Natural killer cell (primary cell): ENCODE data around the gene KIRREL3. TPM values are rescaled to one million over a fixed set of nuclear protein-coding genes. Genes with fewer than 3 reads are reported as not detected.

Source experiments
- ATAC-seq, 3 donors: fragments of 150-1000 bp in 2 of 3; fragments of 200-7000 bp in 1 of 3; cut with Tn5 transposase; 1 replicate in 1 of 3; 2 replicates in 2 of 3; pipeline ENCODE4 v1.10.0; 2021; ENCODE audit warnings: mild to moderate bottlenecking in 2 of 3, moderate library complexity in 2 of 3
- DNase-seq, 2 donors: peaks; one replicate each; pipeline versions ENCODE4 v3.0.0 to v3.0.0-alpha.2; 2013 to 2021; ENCODE audit warnings: mixed read lengths in 1 of 2
- H3K27ac ChIP-seq: one replicate; pipeline ENCODE4 v1.5.1; 2013; ENCODE audit warnings: mild to moderate bottlenecking, low read length
- H3K27me3 ChIP-seq: one replicate; pipeline ENCODE4 v1.6.1; 2013; ENCODE audit warnings: low read length; ENCODE audit not compliant: control insufficient read depth, insufficient read depth
- H3K36me3 ChIP-seq: one replicate; pipeline ENCODE4 v1.6.1; 2013; ENCODE audit warnings: low read length; ENCODE audit not compliant: control insufficient read depth, insufficient read depth
- H3K4me1 ChIP-seq: one replicate; pipeline ENCODE4 v1.6.1; 2013; ENCODE audit warnings: low read length; ENCODE audit not compliant: control insufficient read depth, insufficient read depth
- H3K4me3 ChIP-seq: one replicate; pipeline ENCODE4 v1.5.1; 2013; ENCODE audit warnings: low read length
- H3K9me3 ChIP-seq: one replicate; pipeline ENCODE4 v1.6.1; 2013; ENCODE audit warnings: low read length; ENCODE audit not compliant: control insufficient read depth, insufficient read depth
- H3K27ac Mint-ChIP-seq, 2 donors: one replicate each; pipeline ENCODE4 v1.8.0; 2022; ENCODE audit warnings: mild to moderate bottlenecking in 2 of 2, mixed read lengths in 2 of 2, moderate library complexity in 1 of 2
- H3K27me3 Mint-ChIP-seq, 2 donors: one replicate each; pipeline ENCODE4 v1.8.0; 2022; ENCODE audit warnings: low read depth in 2 of 2, mixed read lengths in 2 of 2
- H3K36me3 Mint-ChIP-seq: one replicate; pipeline ENCODE4 v1.8.0; 2022; ENCODE audit warnings: mixed read lengths
- H3K4me1 Mint-ChIP-seq, 2 donors: one replicate each; pipeline ENCODE4 v1.8.0; 2022; ENCODE audit warnings: mixed read lengths in 2 of 2
- H3K4me3 Mint-ChIP-seq: one replicate; pipeline ENCODE4 v1.8.0; 2022; ENCODE audit warnings: mild to moderate bottlenecking, moderate library complexity, mixed read lengths
- H3K9me3 Mint-ChIP-seq, 2 donors: one replicate each; pipeline ENCODE4 v1.8.0; 2022; ENCODE audit warnings: mixed read lengths in 2 of 2
- CTCF ChIP-seq: fragments of 200-600 bp; IDR thresholded peaks from one replicate; pipeline ENCODE4 v1.8.0; 2022; ENCODE audit warnings: antibody characterized with exemption
- WGBS: methylation state at CpG from one replicate; pipeline ENCODE4 v1.1.7; 2013; ENCODE audit warnings: missing lambda C conversion rate; ENCODE audit not compliant: insufficient coverage; 5-methylcytosine and 5-hydroxymethylcytosine counted together
- intact Hi-C: fragments of 100-400 bp; cut with micrococcal nuclease; formaldehyde crosslinking; loops from one replicate; pipeline ENCODE4 v1.14.2; 2022
- total RNA-seq, 4 donors: library from RNA; stranded (reverse); fragments of 120-200 nt in 1 of 4; gene quantifications; one replicate each; pipeline versions ENCODE4 v1.2.3 to v1.2.4, GENCODE V29; 2013 to 2022

Gene KIRREL3
- total RNA-seq, 3 donors from 2014 or later (not counting 1 experiment from before 2014, with no cell fraction given), result not detected

DNA sequence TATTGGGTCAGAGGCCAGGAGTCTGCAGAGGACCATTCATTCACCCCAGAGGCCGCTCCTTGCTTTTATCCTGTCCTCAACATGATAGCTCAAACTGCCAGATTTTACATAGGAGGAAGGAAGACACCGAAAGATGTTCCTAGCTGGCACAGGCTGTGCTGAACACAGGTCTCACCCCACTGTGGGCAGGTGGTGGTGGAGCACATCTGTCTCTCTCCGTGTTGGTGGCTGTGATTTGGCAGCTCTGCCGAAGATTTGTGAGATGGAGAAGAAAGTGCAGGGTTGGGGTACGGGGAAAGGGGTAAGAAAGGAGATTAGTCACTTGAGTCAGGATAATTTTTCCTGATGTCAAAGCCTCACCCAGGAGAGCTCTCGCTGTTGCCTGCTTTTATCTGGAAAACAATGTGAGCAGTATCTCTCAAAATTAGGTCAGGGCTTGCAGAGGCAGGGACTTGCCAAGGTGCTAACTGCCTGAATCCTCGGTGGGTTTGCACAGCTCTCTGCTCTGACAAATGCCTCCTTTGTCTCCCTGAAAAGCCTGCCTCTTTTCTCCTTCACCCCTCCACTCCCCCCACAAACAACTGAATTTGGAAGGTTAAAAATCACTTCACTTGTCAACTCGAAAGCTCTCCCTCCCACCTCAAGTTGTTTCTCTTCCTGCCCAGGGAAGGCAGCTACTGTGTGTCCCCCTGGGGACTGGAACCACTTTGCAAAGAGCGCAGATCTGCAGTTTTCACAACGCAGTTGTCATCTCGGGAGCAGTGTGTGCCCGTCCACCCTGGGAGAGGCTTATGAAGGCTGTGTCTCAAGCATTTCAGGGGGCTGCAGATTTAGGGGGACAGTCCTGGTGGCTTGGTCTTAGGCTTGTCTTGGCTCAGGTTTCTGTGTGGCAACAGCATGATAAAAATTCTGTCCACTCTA, 345.4 kb downstream of the KIRREL3 start:
- H3K27ac Mint-ChIP-seq, result no peak overlapping the region
- intact Hi-C loops, result no loop called here
- no peaks in the 10 kb centered on the region for H3K9me3 ChIP-seq
- ATAC-seq (no peak), DNase-seq (no peak)
- H3K4me1 ChIP-seq, result no peaks in the 10 kb centered on the region
- H3K27ac ChIP-seq, result no peak overlapping the region
- H3K4me1 Mint-ChIP-seq, result no peaks in the 10 kb centered on the region
- H3K36me3 ChIP-seq, result no peaks in the 10 kb centered on the region
- no peaks in the 10 kb centered on the region for H3K27me3 ChIP-seq
- no peaks in the 10 kb centered on the region for H3K36me3 Mint-ChIP-seq
- H3K27me3 Mint-ChIP-seq, result peaks cover 6 to 27% of the 10 kb centered on the region in 2 donors
- no peak for TF ChIP-seq CTCF
- no peak overlapping the region for H3K4me3 ChIP-seq
- WGBS, result 49% methylated on average over 12 of the region's 12 CpGs
- H3K4me3 Mint-ChIP-seq, result no peak overlapping the region
- no peaks in the 10 kb centered on the region for H3K9me3 Mint-ChIP-seq

- no peak for ATAC-seq
- Histone ChIP-seq H3K27me3 (no peaks in the 10 kb centered on the region), H3K4me1 (no peaks in the 10 kb centered on the region), H3K27ac (no peak overlapping the region), H3K9me3 (no peaks in the 10 kb centered on the region), H3K36me3 (no peaks in the 10 kb centered on the region), H3K4me3 (no peak overlapping the region)
- no peak for TF ChIP-seq CTCF
- Mint-ChIP-seq H3K36me3 (no peaks in the 10 kb centered on the region), H3K27me3 (peaks cover 10 to 27% of the 10 kb centered on the region in 2 donors), H3K4me3 (no peak overlapping the region), H3K4me1 (no peaks in the 10 kb centered on the region), H3K27ac (no peak overlapping the region), H3K9me3 (no peaks in the 10 kb centered on the region)
- WGBS, result 79% methylated on average over 8 of the region's 8 CpGs
- no peak for DNase-seq
- intact Hi-C loops, result no loop called here
These were observed 347.5 kb downstream of the KIRREL3 start for GRCh38 chr11:126653040-126653439.

DNA sequence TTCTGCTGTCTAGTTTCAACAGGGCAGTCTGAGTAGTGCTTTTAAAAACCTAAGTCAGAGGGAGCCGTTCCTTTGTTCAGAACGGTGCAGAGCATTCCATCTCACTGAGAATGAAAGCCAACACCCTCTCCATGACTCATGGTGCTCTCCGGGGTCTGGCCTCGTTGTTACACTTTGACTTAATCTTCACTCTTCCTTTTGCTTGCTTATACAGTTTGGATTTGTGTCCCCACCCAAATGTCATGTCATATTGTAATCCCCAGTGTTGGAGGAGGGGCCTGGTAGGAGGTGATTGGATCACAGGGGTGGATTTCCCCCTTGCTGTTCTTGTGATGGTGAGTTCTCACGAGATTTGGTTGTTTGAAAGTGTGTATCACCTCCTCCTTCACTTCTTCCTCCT, 352.8 kb downstream of the KIRREL3 start:
- Mint-ChIP-seq H3K36me3 (no peaks in the 10 kb centered on the region), H3K27ac (no peak overlapping the region), H3K4me1 (no peaks in the 10 kb centered on the region), H3K27me3 (peaks cover 9 to 21% of the 10 kb centered on the region in 2 donors), H3K4me3 (no peak overlapping the region), H3K9me3 (no peaks in the 10 kb centered on the region)
- Histone ChIP-seq H3K36me3 (no peaks in the 10 kb centered on the region), H3K27ac (no peak overlapping the region), H3K4me3 (no peak overlapping the region), H3K9me3 (no peaks in the 10 kb centered on the region), H3K4me1 (no peaks in the 10 kb centered on the region), H3K27me3 (no peaks in the 10 kb centered on the region)
- no peak for TF ChIP-seq CTCF
- no peak for ATAC-seq
- intact Hi-C loops, result no loop called here
- WGBS, result 91% methylated on average over 4 of the region's 5 CpGs
- DNase-seq, result no peak
